A549 (cell line): ENCODE measurements around the gene ABHD8. TPM values are rescaled to one million over a fixed set of nuclear protein-coding genes. Genes with fewer than 3 reads are reported as not detected.
A peak's percentile ranks its signal among the peaks of the same experiment; 100 is the strongest.

Experiments
- ATAC-seq, 2 experiments: fragments of 200-7000 bp in 1 of 2; fragments of >200 bp in 1 of 2; cut with Nextera tagmentation in 1 of 2; cut with Tn5 transposase in 1 of 2; 3 replicates each; pipeline versions ENCODE4 v1.8.0 to v1.9.1; 2018 to 2020; ENCODE audit warnings: mild to moderate bottlenecking in 1 of 2, moderate library complexity in 1 of 2
- CTCF ChIA-PET: fragments of 300-600 bp; sonication (Branson Sonifier 250); formaldehyde crosslinking; extraction: SDS; loops from one replicate; lab custom pipeline; 2021; ENCODE audit warnings: antibody characterized with exemption, inconsistent platforms; lab: Yijun Ruan, JAX
- POLR2A ChIA-PET: fragments of 350-600 bp; formaldehyde crosslinking; extraction: SDS; loops from one replicate; lab custom pipeline; 2021; ENCODE audit warnings: antibody characterized with exemption, inconsistent platforms; lab: Yijun Ruan, JAX
- DNase-seq, 2 experiments: peaks; one replicate each; pipeline versions ENCODE4 v3.0.0 to v3.0.0-alpha.2; 2011 to 2016; ENCODE audit warnings: low read depth in 1 of 2, low spot score in 1 of 2
- FAIRE-seq: peaks from 2 replicates; lab custom pipeline; 2011; peaks lifted over from hg19 to GRCh38; lab: Jason Lieb, UNC
- H3K27ac ChIP-seq, 2 experiments: fragments of >200 bp; sonication (Bioruptor Twin); formaldehyde crosslinking; 3 replicates each; pipeline ENCODE4 v1.5.1; 2016 to 2017
- H3K4me1 ChIP-seq: fragments of >200 bp; sonication (Bioruptor Twin); formaldehyde crosslinking; 3 replicates; pipeline ENCODE4 v1.6.1; 2016
- H3K4me2 ChIP-seq: fragments of >200 bp; sonication (Bioruptor Twin); formaldehyde crosslinking; 3 replicates; pipeline ENCODE4 v1.6.1; 2016
- H3K4me3 ChIP-seq: fragments of >200 bp; sonication (Bioruptor Twin); formaldehyde crosslinking; 3 replicates; pipeline ENCODE4 v1.5.1; 2016
- H3K9me3 ChIP-seq: fragments of >200 bp; sonication (Bioruptor Twin); formaldehyde crosslinking; 3 replicates; pipeline ENCODE4 v1.6.1; 2016
- BHLHE40 ChIP-seq: IDR thresholded peaks from 2 replicates; pipeline ENCODE4 v1.6.1; 2012; ENCODE audit warnings: low read depth, low read length, inconsistent platforms
- CBX8 ChIP-seq: fragments of 200-600 bp; sonication (generic); IDR thresholded peaks from 2 replicates; pipeline ENCODE4 v1.6.1; 2016
- CHD2 ChIP-seq: fragments of 150-350 bp; IDR thresholded peaks from 2 replicates; pipeline ENCODE4 v1.6.1; 2014; ENCODE audit warnings: low read length; ENCODE audit not compliant: partially characterized antibody
- CHD4 ChIP-seq: fragments of 200-600 bp; sonication (generic); IDR thresholded peaks from 2 replicates; pipeline ENCODE4 v1.6.1; 2016; ENCODE audit warnings: antibody characterized with exemption, mild to moderate bottlenecking, borderline replicate concordance
- EHMT2 ChIP-seq: fragments of 200-600 bp; sonication (generic); IDR thresholded peaks from 2 replicates; pipeline ENCODE4 v1.6.1; 2016; ENCODE audit warnings: antibody characterized with exemption, low read depth, mild to moderate bottlenecking, moderate library complexity
- EP300 ChIP-seq, 2 experiments: fragments of >200 bp; sonication (Bioruptor Twin); formaldehyde crosslinking; IDR thresholded peaks; 2 replicates in 1 of 2; 3 replicates in 1 of 2; pipeline ENCODE4 v1.6.1; 2016 to 2017
- ESRRA ChIP-seq: fragments of 150-350 bp; IDR thresholded peaks from 2 replicates; pipeline ENCODE4 v1.6.1; 2014; ENCODE audit warnings: mild to moderate bottlenecking, low read length, borderline replicate concordance
- FOSL2 ChIP-seq, 2 experiments: fragments of 450-650 bp in 1 of 2; fragments of >200 bp in 1 of 2; sonication (Bioruptor Twin) in 1 of 2; formaldehyde crosslinking; IDR thresholded peaks; 2 replicates each; pipeline versions ENCODE4 v1.5.0 to v1.6.1; 2016 to 2020; ENCODE audit warnings: mild to moderate bottlenecking in 1 of 2, moderate library complexity in 1 of 2
- HDAC2 ChIP-seq: fragments of 200-600 bp; sonication (generic); IDR thresholded peaks from 2 replicates; pipeline ENCODE4 v1.6.1; 2016
- HOXB5 ChIP-seq: fragments of 250-450 bp; sonication (Bioruptor Pico); IDR thresholded peaks from 2 replicates; pipeline ENCODE4 v1.5.0; 2020; ENCODE audit warnings: mild to moderate bottlenecking, moderate library complexity
- JUN ChIP-seq, 2 experiments: fragments of >200 bp; sonication (Bioruptor Twin); formaldehyde crosslinking; IDR thresholded peaks; 2 replicates in 1 of 2; 3 replicates in 1 of 2; pipeline ENCODE4 v1.6.1; 2016 to 2017
- JUNB ChIP-seq: fragments of >200 bp; sonication (Bioruptor Twin); formaldehyde crosslinking; IDR thresholded peaks from 2 replicates; pipeline ENCODE4 v1.6.1; 2016
- KDM1A ChIP-seq: fragments of 200-600 bp; sonication (generic); IDR thresholded peaks from 2 replicates; pipeline ENCODE4 v1.6.1; 2016; ENCODE audit warnings: low read depth, mild to moderate bottlenecking
- MAFK ChIP-seq: fragments of 450-650 bp; IDR thresholded peaks from 2 replicates; pipeline ENCODE4 v1.6.1; 2014; ENCODE audit not compliant: partially characterized antibody
- NFE2L2 ChIP-seq: fragments of 150-350 bp; conservative IDR thresholded peaks from 2 replicates; pipeline ENCODE4 v1.6.1; 2014; ENCODE audit warnings: low read length
- NR3C1 ChIP-seq: fragments of >200 bp; sonication (Bioruptor Twin); formaldehyde crosslinking; IDR thresholded peaks from 3 replicates; pipeline ENCODE4 v1.6.1; 2017
- PHF8 ChIP-seq: fragments of 200-600 bp; sonication (generic); IDR thresholded peaks from 2 replicates; pipeline ENCODE4 v1.6.1; 2016; ENCODE audit warnings: low read depth, mild to moderate bottlenecking, antibody characterized with exemption, moderate library complexity, borderline replicate concordance
- POLR2A ChIP-seq: IDR thresholded peaks from 2 replicates; pipeline ENCODE4 v1.6.1; 2012; ENCODE audit warnings: mild to moderate bottlenecking, low read length
- RNF2 ChIP-seq: fragments of 200-600 bp; sonication (generic); IDR thresholded peaks from 2 replicates; pipeline ENCODE4 v1.6.1; 2016; ENCODE audit warnings: low read depth, mild to moderate bottlenecking, antibody characterized with exemption, moderate library complexity, borderline replicate concordance
- SREBF2 ChIP-seq: fragments of 450-650 bp; IDR thresholded peaks from 2 replicates; pipeline ENCODE4 v1.6.1; 2014; ENCODE audit warnings: mild to moderate bottlenecking, moderate library complexity
- ZFP36 ChIP-seq: fragments of 450-650 bp; IDR thresholded peaks from 2 replicates; pipeline ENCODE4 v1.6.1; 2014; ENCODE audit warnings: borderline replicate concordance; ENCODE audit not compliant: partially characterized antibody
- ZNF302 ChIP-seq: fragments of 250-450 bp; sonication (Bioruptor Pico); IDR thresholded peaks from 2 replicates; pipeline ENCODE4 v1.9.0; 2021; ENCODE audit warnings: inconsistent platforms, mild to moderate bottlenecking, moderate library complexity
- WGBS: methylation state at CpG from one replicate; pipeline ENCODE4 v1.1.6; 2017; ENCODE audit errors: missing lambda C conversion rate; 5-methylcytosine and 5-hydroxymethylcytosine counted together
- polyA plus RNA-seq, 4 experiments: library from polyadenylated mRNA; depleted of rRNA in 3 of 4; stranded (reverse); fragments of >200 nt; fragmentation: RNase III in 1 of 4; extraction: RNeasy Plus Mini Kit Qiagen cat#74134 plus additional on column Dnase treatment in 1 of 4; gene quantifications; 2 replicates in 3 of 4; 3 replicates in 1 of 4; pipeline ENCODE4 v1.2.3, GENCODE V29; 2011 to 2017
- TF ChIP-seq, protein P1 (sequence below): fragments of 250-450 bp; sonication (Bioruptor Pico); IDR thresholded peaks from 2 replicates; pipeline ENCODE4 v1.5.0; 2021; ENCODE audit warnings: mild to moderate bottlenecking, moderate library complexity, borderline replicate concordance
- TF ChIP-seq, protein P2 (sequence below): fragments of >200 bp; sonication (Bioruptor Twin); formaldehyde crosslinking; IDR thresholded peaks from 2 replicates; pipeline ENCODE4 v1.6.1; 2016
- TF ChIP-seq, protein P3 (sequence below): IDR thresholded peaks from 2 replicates; pipeline ENCODE4 v1.6.1; 2012; ENCODE audit warnings: low read depth, borderline replicate concordance
- TF ChIP-seq, protein P4 (sequence below): IDR thresholded peaks from 2 replicates; pipeline ENCODE4 v1.6.1; 2012
- TF ChIP-seq, protein P5 (sequence below): fragments of >200 bp; sonication (Bioruptor Twin); formaldehyde crosslinking; IDR thresholded peaks from 3 replicates; pipeline ENCODE4 v1.5.1; 2016
- TF ChIP-seq, protein P6 (sequence below): fragments of >200 bp; sonication (Bioruptor Twin); formaldehyde crosslinking; IDR thresholded peaks from 3 replicates; pipeline ENCODE4 v1.6.1; 2016

ABHD8 gene
- polyA plus RNA-seq, 2 of the 4 experiments (the other 2 are of a cell fraction), result 2.3 to 4.2 TPM

DNA sequence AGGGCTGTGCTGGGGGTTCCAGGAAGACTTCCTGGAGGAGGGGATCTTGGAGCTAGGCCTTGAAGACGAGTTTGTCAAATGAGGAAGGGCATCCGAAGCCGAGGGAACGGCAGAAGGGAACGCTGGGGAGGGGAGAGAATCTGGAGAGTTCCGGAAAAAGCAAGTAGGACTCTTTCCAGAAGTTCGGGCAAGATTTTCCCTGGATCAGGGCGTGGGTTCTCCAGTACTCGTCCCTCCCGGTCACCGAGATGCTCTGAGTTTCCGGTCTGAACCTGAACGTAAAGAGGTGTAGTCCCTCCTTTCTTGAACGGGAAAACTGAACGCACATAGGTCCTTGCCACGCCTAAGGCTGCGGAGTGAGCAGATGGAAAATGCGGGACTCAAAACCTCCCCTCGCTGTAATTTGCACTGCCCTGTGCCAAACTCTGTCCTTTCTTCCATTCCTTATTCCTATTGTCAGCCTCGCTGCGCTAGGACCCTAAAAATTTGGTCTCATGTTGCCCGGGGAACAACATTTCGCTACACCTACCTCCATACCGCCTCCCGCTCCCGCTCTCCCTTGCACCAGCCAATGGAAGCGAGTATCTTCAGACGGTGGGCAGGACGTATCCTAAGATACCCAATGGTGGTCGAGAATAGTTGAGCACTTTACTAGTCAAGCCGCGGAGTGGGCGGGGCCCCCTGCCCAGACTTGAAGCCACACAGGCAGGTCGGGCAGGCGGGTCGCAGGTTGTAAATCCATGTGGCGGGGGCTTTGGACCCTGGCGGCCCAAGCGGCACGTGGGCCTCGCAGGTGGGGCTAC is 33.8 kb upstream of the ABHD8 start, which contains the start of gene GTPBP3:
GTPBP3 (plus strand) TSS at position 682 of the 803 bp plus-strand sequence; CDS start at position 741, 59 bp downstream.
- peak within 1 kb of the TSS; percentile 91 for H3K4me2 ChIP-seq
- CTCF ChIA-PET, result interaction anchor here (0.6 to 0.7 kb wide), 2 partner anchors 10 to 48 kb away, joined by 3 to 4 read pairs; no protein-coding TSS in a partner anchor
- DNase-seq (peak; percentile 90 to 99), ATAC-seq (peak; percentile 72 to 90)
- H3K4me1 ChIP-seq, result peaks cover 29% of the 10 kb centered on the region
- TF ChIP-seq HDAC2 (peak; percentile 78; the same call in 1 of the 2 replicates), ZFP36 (peak; percentile 99), PHF8 (0 out of 2 replicates have a peak, but pooled peaks have one; percentile 48), RNF2 (no peak), JUN (IDR thresholded peaks at IDR 0.05) (peak; percentile 37 to 53; a peak in 3 of 5 replicates), POLR2A (peak; percentile 47), KDM1A (peak; percentile 74; the same call in 1 of the 2 replicates), NR3C1 (no peak), JUNB (no peak), MAFK (no peak), CHD4 (no peak)
- TF ChIP-seq, protein P1, sequence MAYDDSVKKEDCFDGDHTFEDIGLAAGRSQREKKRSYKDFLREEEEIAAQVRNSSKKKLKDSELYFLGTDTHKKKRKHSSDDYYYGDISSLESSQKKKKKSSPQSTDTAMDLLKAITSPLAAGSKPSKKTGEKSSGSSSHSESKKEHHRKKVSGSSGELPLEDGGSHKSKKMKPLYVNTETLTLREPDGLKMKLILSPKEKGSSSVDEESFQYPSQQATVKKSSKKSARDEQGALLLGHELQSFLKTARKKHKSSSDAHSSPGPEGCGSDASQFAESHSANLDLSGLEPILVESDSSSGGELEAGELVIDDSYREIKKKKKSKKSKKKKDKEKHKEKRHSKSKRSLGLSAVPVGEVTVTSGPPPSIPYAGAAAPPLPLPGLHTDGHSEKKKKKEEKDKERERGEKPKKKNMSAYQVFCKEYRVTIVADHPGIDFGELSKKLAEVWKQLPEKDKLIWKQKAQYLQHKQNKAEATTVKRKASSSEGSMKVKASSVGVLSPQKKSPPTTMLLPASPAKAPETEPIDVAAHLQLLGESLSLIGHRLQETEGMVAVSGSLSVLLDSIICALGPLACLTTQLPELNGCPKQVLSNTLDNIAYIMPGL (CRISPR knock-in tag), result no peak
- TF ChIP-seq, protein P2, sequence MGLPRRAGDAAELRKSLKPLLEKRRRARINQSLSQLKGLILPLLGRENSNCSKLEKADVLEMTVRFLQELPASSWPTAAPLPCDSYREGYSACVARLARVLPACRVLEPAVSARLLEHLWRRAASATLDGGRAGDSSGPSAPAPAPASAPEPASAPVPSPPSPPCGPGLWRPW, result no peak
- TF ChIP-seq, protein P3, sequence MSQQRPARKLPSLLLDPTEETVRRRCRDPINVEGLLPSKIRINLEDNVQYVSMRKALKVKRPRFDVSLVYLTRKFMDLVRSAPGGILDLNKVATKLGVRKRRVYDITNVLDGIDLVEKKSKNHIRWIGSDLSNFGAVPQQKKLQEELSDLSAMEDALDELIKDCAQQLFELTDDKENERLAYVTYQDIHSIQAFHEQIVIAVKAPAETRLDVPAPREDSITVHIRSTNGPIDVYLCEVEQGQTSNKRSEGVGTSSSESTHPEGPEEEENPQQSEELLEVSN, result peak; percentile 94
- TF ChIP-seq, protein P4, sequence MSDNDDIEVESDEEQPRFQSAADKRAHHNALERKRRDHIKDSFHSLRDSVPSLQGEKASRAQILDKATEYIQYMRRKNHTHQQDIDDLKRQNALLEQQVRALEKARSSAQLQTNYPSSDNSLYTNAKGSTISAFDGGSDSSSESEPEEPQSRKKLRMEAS, result peak; percentile 92
- TF ChIP-seq, all 56 proteins: peak for 8
- 2% methylated on average over 37 of the region's 41 CpGs for WGBS
- Histone ChIP-seq H3K9me3 (no peaks in the 10 kb centered on the region), H3K4me3 (peak within 1 kb of the TSS; percentile 71), H3K27ac (peak within 1 kb of the TSS; percentile 95)
- FAIRE-seq, result no peak
- POLR2A ChIA-PET, result interaction anchor here (0.9 to 1.3 kb wide), 3 partner anchors 28 to 82 kb away, joined by 3 to 10 read pairs (median 4); partner anchors contain the start of genes DDA1 and MVB12A

DNA sequence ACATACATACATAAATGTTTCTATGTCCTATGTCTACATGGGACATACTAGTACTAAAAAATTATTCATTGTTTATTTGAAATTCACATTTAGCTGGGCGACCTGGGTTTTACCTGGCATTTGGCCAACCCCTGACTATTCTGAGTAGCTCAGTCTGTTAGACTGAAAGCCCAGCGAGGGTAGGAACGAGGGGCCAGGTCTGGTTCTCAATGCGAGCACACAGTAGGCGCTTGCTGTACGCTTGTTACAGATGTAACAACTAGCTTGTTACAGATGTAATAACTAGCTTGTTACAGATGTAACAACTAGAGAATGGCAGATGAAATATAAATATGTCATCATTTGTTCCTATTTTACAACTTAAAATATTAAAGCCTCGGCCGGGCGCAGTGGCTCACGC is 32.4 kb upstream of the ABHD8 start:
- FAIRE-seq (no peak), ATAC-seq (no peak), DNase-seq (no peak)
- TF ChIP-seq JUN (IDR thresholded peaks at IDR 0.05) (no peak), CBX8 (no peak), FOSL2 (IDR thresholded peaks at IDR 0.05) (no peak), FOSL2 (CRISPR knock-in tag; IDR thresholded peaks at IDR 0.05) (no peak), NFE2L2 (no peak), HOXB5 (CRISPR knock-in tag) (no peak), ESRRA (no peak), EP300 (IDR thresholded peaks at IDR 0.05) (no peak), SREBF2 (no peak), BHLHE40 (no peak), CHD2 (no peak), EHMT2 (no peak), ZNF302 (CRISPR knock-in tag) (no peak)
- TF ChIP-seq, protein P5, sequence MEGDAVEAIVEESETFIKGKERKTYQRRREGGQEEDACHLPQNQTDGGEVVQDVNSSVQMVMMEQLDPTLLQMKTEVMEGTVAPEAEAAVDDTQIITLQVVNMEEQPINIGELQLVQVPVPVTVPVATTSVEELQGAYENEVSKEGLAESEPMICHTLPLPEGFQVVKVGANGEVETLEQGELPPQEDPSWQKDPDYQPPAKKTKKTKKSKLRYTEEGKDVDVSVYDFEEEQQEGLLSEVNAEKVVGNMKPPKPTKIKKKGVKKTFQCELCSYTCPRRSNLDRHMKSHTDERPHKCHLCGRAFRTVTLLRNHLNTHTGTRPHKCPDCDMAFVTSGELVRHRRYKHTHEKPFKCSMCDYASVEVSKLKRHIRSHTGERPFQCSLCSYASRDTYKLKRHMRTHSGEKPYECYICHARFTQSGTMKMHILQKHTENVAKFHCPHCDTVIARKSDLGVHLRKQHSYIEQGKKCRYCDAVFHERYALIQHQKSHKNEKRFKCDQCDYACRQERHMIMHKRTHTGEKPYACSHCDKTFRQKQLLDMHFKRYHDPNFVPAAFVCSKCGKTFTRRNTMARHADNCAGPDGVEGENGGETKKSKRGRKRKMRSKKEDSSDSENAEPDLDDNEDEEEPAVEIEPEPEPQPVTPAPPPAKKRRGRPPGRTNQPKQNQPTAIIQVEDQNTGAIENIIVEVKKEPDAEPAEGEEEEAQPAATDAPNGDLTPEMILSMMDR, result no peak
- TF ChIP-seq, protein P6, sequence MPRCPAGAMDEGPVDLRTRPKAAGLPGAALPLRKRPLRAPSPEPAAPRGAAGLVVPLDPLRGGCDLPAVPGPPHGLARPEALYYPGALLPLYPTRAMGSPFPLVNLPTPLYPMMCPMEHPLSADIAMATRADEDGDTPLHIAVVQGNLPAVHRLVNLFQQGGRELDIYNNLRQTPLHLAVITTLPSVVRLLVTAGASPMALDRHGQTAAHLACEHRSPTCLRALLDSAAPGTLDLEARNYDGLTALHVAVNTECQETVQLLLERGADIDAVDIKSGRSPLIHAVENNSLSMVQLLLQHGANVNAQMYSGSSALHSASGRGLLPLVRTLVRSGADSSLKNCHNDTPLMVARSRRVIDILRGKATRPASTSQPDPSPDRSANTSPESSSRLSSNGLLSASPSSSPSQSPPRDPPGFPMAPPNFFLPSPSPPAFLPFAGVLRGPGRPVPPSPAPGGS, result no peak
- TF ChIP-seq, protein P1 (CRISPR knock-in tag), result no peak
- CTCF ChIA-PET, result interaction anchor here (0.7 to 1.3 kb wide), 2 partner anchors 8 to 43 kb away, joined by 3 read pairs; no protein-coding TSS in a partner anchor
- H3K4me2 ChIP-seq, result peak overlapping the region; percentile 84
- H3K9me3 ChIP-seq, result no peaks in the 10 kb centered on the region
- POLR2A ChIA-PET, result interaction anchor here (0.6 kb wide), 1 partner anchor 68 kb away, joined by 5 read pairs; no protein-coding TSS in a partner anchor
- 56% methylated on average over 10 of the region's 10 CpGs for WGBS
- H3K4me3 ChIP-seq, result no peak overlapping the region; the same call in 2 of the 3 replicates
- peaks cover 25% of the 10 kb centered on the region for H3K4me1 ChIP-seq
- H3K27ac ChIP-seq, result peak overlapping the region in 1 of 2 experiments; percentile 98; a peak in 3 of 6 replicates
